Ascending aorta (tissue), 2 donors: ENCODE data around the gene CREB3L2. TPM values are rescaled to one million over a fixed set of nuclear protein-coding genes. Genes with fewer than 3 reads are reported as not detected.

ENCODE experiments used
- DNase-seq, 2 donors: peaks; one replicate each; pipeline ENCODE4 v3.0.0-alpha.2; 2019; ENCODE audit warnings: low spot score in 2 of 2
- H3K27ac ChIP-seq, 2 donors: fragments of 200-600 bp; sonication (generic); one replicate each; pipeline ENCODE4 v1.5.1; 2016 to 2017; ENCODE audit warnings: mild to moderate bottlenecking in 1 of 2
- H3K27me3 ChIP-seq: fragments of 200-600 bp; sonication (generic); one replicate; pipeline ENCODE4 v1.5.1; 2017
- H3K36me3 ChIP-seq, 2 donors: fragments of 200-600 bp; sonication (generic); one replicate each; pipeline ENCODE4 v1.5.1; 2016
- H3K4me1 ChIP-seq, 2 donors: fragments of 200-600 bp; sonication (generic); one replicate each; pipeline ENCODE4 v1.5.1; 2016 to 2017; ENCODE audit warnings: mild to moderate bottlenecking in 1 of 2
- H3K4me3 ChIP-seq, 2 donors: fragments of 200-600 bp; sonication (generic); one replicate each; pipeline ENCODE4 v1.5.1; 2016 to 2017; ENCODE audit warnings: mild to moderate bottlenecking in 1 of 2
- H3K9me3 ChIP-seq, 2 donors: fragments of 200-600 bp; sonication (generic); one replicate each; pipeline ENCODE4 v1.5.1; 2016
- CTCF ChIP-seq, 3 experiments: fragments of 200-600 bp in 2 of 3; fragments of 450-650 bp in 1 of 3; sonication (generic) in 2 of 3; IDR thresholded peaks; one replicate each; pipeline ENCODE4 v1.5.1; 2016 to 2019; ENCODE audit warnings: antibody characterized with exemption in 3 of 3, mild to moderate bottlenecking in 1 of 3, moderate library complexity in 1 of 3
- intact Hi-C: fragments of 100-400 bp; cut with DNase I; formaldehyde crosslinking; loops from one replicate; pipeline ENCODE4 v1.15.1; 2023
- total RNA-seq: library from RNA; depleted of rRNA; stranded (reverse); fragments of >200 nt; gene quantifications from one replicate; pipeline ENCODE4 v1.1.0, GENCODE V29; 2016

CREB3L2 gene
- total RNA-seq, 1 donor from 2014 or later: 38.5 TPM

DNA sequence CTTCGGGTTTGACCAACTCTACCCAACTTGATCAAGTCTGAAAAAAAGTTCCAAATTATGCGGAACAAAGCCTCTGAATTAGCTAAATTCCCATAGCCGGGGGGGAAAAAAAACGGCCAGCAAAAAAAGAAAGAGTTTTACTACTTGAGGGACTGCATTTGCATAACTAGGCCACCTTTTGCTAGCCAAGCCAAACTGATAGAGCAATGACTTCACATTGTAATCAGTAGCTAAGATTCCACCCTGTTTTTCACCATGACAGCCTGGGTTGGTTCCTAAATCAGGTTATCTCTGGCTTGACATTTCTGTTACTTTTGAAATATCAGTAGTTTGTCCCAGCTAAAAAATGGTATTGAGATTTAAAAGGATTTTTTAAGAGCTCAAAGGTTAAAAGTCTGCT lies 31.4 kb upstream of the CREB3L2 start:
- Histone ChIP-seq H3K4me1 (no peaks in the 10 kb centered on the region), H3K27ac (no peak overlapping the region), H3K9me3 (no peaks in the 10 kb centered on the region), H3K27me3 (no peaks in the 10 kb centered on the region), H3K36me3 (no peaks in the 10 kb centered on the region), H3K4me3 (no peak overlapping the region)
- TF ChIP-seq CTCF (IDR thresholded peaks at IDR 0.05): no peak
- DNase-seq: no peak
- intact Hi-C loops: no loop called here

DNA sequence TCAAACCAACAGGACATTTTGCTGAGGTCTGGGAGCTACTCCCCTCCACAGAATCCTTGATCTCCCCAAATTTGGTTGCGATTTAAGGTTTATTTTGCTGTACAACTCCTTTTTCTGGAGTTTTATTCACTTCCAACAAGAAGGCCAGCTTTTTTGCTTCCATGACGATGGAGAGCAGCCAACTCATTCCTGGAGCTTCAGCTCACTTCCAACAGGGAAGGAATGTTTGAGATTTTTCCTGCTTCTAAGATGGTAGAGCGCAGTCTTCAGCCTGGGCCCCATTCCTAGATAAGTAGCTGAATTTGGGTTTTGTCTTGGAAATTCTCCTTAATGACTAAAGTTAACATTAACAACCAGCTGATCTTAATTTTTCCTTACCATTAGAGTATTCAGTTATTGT lies 30.9 kb upstream of the CREB3L2 start:
- TF ChIP-seq CTCF (IDR thresholded peaks at IDR 0.05): no peak
- no peaks in the 10 kb centered on the region for H3K9me3 ChIP-seq
- DNase-seq: no peak
- H3K36me3 ChIP-seq: no peaks in the 10 kb centered on the region
- intact Hi-C loops: no loop called here
- no peaks in the 10 kb centered on the region for H3K4me1 ChIP-seq
- no peak overlapping the region for H3K4me3 ChIP-seq
- H3K27me3 ChIP-seq: no peaks in the 10 kb centered on the region
- no peak overlapping the region for H3K27ac ChIP-seq

GRCh38 chr7:138032186-138032585 lies 30.3 kb upstream of the CREB3L2 start:
- Histone ChIP-seq H3K9me3 (no peaks in the 10 kb centered on the region), H3K27me3 (no peaks in the 10 kb centered on the region), H3K4me3 (no peak overlapping the region), H3K36me3 (no peaks in the 10 kb centered on the region), H3K27ac (no peak overlapping the region), H3K4me1 (no peaks in the 10 kb centered on the region)
- no peak for DNase-seq
- intact Hi-C loops: no loop called here
- TF ChIP-seq CTCF (IDR thresholded peaks at IDR 0.05): no peak

DNA sequence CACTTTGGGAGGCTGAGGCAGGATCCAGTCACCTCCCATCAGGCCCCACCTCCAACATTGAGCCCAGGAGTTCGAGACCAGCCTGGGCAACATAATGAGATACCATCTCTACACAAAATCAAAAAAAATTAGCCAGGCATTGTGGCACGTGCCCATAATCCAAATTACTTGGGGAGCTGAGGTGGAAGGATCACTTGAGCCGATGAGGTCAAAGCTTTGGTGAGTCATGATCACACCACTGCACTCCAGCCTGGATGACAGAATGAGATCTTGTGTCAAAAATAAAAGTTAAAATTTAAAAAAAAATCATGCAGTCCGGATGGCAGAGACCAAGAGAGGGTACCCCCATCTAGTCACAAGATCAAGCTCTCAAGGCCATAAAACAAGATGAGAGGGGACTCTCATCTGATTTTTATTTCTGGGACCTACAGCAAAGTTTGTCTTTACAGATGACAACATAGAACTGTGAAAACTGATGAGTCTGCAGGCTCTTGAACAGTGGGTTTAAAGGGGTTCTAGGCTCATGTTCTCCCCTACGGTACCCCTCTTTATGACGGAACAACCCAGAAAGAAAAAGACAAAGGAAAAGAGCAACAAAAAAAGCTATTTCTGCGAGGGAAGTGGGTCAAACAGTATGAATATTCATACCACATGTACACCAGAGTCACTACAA lies 28.9 kb upstream of the CREB3L2 start:
- H3K9me3 ChIP-seq: no peaks in the 10 kb centered on the region
- intact Hi-C loops: no loop called here
- H3K27me3 ChIP-seq: no peaks in the 10 kb centered on the region
- TF ChIP-seq CTCF (IDR thresholded peaks at IDR 0.05): no peak
- H3K4me1 ChIP-seq: no peaks in the 10 kb centered on the region
- H3K36me3 ChIP-seq: no peaks in the 10 kb centered on the region
- H3K4me3 ChIP-seq: no peak overlapping the region
- no peak for DNase-seq
- H3K27ac ChIP-seq: no peak overlapping the region

DNA sequence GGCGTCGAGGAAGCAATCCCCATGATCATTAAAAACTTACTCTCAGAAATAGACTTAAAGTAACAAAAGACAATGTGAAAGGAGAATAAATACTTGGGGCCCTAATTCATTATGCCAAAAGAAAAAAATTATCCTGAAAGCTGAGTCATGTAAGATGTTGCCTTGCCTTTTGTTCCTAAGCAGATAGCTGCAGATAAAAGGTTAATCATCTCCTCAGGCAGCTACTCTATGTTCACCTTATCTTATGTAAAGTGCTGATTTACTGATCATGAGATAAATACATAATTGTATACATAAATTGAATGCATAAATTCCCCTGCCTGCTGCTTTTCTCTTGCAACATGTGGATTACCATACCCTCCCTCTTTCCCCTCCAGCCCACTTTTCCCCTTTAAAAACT lies 28.1 kb upstream of the CREB3L2 start:
- no peak for TF ChIP-seq CTCF (IDR thresholded peaks at IDR 0.05)
- intact Hi-C loops: no loop called here
- H3K27ac ChIP-seq: no peak overlapping the region

GRCh38 chr7:138029126-138029525 lies 27.2 kb upstream of the CREB3L2 start:
- H3K36me3 ChIP-seq: no peaks in the 10 kb centered on the region
- intact Hi-C loops: no loop called here

More for the DNA sequence above, 28.1 kb upstream of the CREB3L2 start:
- Histone ChIP-seq H3K36me3 (no peaks in the 10 kb centered on the region), H3K4me1 (no peaks in the 10 kb centered on the region), H3K9me3 (no peaks in the 10 kb centered on the region), H3K27me3 (no peaks in the 10 kb centered on the region), H3K4me3 (no peak overlapping the region)
- DNase-seq: no peak

More at GRCh38 chr7:138029126-138029525, 27.2 kb upstream of the CREB3L2 start:
- no peaks in the 10 kb centered on the region for H3K4me1 ChIP-seq
- DNase-seq: no peak
- no peak overlapping the region for H3K4me3 ChIP-seq
- H3K27ac ChIP-seq: no peak overlapping the region
- TF ChIP-seq CTCF (IDR thresholded peaks at IDR 0.05): no peak
- no peaks in the 10 kb centered on the region for H3K27me3 ChIP-seq
- H3K9me3 ChIP-seq: no peaks in the 10 kb centered on the region
